HCT116 (cell line): ENCODE measurements around the gene MCAM.

Experiments used
- POLR2A ChIP-seq: IDR thresholded peaks from 2 replicates; pipeline ENCODE4 v1.7.0; 2011; ENCODE audit warnings: borderline replicate concordance; ENCODE audit not compliant: insufficient read depth, insufficient read length; ENCODE audit errors: extremely low read depth
- SIN3A ChIP-seq: IDR thresholded peaks from 2 replicates; pipeline ENCODE4 v1.6.1; 2012; ENCODE audit warnings: low read depth
- TCF7L2 ChIP-seq: IDR thresholded peaks from 2 replicates; pipeline ENCODE4 v1.7.0; 2011; ENCODE audit warnings: borderline replicate concordance, inconsistent platforms; ENCODE audit not compliant: insufficient read depth, insufficient read length; ENCODE audit errors: extremely low read depth
- YY1 ChIP-seq: IDR thresholded peaks from 2 replicates; pipeline ENCODE4 v1.6.1; 2011; ENCODE audit warnings: low read length, low read depth, moderate library complexity, mild to moderate bottlenecking; ENCODE audit not compliant: insufficient replicate concordance; ENCODE audit errors: extremely low read depth
- TF ChIP-seq, protein P1 (sequence below): IDR thresholded peaks from 2 replicates; pipeline ENCODE4 v1.6.1; 2012; ENCODE audit warnings: low read depth
- TF ChIP-seq, protein P2 (sequence below), 3 experiments: fragments of 200-600 bp in 1 of 3; sonication (generic) in 1 of 3; IDR thresholded peaks in 2 of 3; conservative IDR thresholded peaks in 1 of 3; 2 replicates each; pipeline ENCODE4 v1.5.1; 2012 to 2017; ENCODE audit warnings: low read depth in 2 of 3, low read length in 2 of 3, antibody characterized with exemption in 1 of 3, borderline replicate concordance in 1 of 3, control low read depth in 1 of 3, mild to moderate bottlenecking in 1 of 3, mixed read lengths in 1 of 3, mixed run types in 1 of 3, moderate library complexity in 1 of 3; ENCODE audit not compliant: insufficient read depth in 1 of 3

DNA sequence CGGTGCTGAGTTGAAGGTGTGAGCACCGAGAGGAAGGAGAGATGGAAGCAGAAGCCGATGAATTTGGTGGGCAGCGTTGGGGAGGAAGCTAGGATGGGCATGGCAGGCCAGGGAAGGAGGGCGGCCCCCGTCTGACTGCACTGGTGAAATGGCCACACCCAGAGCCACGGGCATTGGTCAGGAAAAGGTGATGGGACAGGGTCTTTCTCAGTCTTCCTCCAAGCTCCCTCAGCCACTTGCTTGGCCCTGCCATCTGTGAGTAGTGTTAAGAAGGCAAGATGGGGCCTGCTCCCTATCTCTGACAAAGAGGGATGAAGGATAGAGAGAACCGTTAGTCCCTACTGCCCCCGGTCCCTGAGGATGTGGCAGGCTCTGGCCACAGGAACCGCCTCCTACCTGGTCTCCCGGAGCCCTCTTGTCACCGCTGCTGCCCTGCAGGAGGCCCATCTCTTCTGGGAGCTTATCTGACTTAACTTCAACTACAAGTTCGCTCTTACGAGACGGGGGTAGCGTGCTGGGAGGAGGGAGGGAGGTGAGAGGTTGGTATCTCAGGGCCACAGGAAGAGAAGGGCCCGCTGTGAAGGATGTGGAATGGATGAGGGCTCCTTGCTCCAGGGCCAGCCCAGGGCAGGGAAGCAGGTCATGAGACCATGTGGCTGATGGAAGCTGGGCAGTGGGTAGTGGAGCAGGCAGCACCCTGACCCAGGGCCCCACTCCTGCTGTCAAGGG is 6.8 kb downstream of the MCAM start:
- TF ChIP-seq TCF7L2 (no peak), SIN3A (no peak), POLR2A (no peak), YY1 (no peak)
- TF ChIP-seq, protein P1, sequence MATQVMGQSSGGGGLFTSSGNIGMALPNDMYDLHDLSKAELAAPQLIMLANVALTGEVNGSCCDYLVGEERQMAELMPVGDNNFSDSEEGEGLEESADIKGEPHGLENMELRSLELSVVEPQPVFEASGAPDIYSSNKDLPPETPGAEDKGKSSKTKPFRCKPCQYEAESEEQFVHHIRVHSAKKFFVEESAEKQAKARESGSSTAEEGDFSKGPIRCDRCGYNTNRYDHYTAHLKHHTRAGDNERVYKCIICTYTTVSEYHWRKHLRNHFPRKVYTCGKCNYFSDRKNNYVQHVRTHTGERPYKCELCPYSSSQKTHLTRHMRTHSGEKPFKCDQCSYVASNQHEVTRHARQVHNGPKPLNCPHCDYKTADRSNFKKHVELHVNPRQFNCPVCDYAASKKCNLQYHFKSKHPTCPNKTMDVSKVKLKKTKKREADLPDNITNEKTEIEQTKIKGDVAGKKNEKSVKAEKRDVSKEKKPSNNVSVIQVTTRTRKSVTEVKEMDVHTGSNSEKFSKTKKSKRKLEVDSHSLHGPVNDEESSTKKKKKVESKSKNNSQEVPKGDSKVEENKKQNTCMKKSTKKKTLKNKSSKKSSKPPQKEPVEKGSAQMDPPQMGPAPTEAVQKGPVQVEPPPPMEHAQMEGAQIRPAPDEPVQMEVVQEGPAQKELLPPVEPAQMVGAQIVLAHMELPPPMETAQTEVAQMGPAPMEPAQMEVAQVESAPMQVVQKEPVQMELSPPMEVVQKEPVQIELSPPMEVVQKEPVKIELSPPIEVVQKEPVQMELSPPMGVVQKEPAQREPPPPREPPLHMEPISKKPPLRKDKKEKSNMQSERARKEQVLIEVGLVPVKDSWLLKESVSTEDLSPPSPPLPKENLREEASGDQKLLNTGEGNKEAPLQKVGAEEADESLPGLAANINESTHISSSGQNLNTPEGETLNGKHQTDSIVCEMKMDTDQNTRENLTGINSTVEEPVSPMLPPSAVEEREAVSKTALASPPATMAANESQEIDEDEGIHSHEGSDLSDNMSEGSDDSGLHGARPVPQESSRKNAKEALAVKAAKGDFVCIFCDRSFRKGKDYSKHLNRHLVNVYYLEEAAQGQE, result no peak
- TF ChIP-seq, protein P2, sequence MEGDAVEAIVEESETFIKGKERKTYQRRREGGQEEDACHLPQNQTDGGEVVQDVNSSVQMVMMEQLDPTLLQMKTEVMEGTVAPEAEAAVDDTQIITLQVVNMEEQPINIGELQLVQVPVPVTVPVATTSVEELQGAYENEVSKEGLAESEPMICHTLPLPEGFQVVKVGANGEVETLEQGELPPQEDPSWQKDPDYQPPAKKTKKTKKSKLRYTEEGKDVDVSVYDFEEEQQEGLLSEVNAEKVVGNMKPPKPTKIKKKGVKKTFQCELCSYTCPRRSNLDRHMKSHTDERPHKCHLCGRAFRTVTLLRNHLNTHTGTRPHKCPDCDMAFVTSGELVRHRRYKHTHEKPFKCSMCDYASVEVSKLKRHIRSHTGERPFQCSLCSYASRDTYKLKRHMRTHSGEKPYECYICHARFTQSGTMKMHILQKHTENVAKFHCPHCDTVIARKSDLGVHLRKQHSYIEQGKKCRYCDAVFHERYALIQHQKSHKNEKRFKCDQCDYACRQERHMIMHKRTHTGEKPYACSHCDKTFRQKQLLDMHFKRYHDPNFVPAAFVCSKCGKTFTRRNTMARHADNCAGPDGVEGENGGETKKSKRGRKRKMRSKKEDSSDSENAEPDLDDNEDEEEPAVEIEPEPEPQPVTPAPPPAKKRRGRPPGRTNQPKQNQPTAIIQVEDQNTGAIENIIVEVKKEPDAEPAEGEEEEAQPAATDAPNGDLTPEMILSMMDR (IDR thresholded peaks at IDR 0.05 in 2 of 3, conservative IDR thresholded peaks at IDR 0.05 in 1 of 3; ENCODE audit: borderline replicate concordance in 1 of 3, insufficient read depth in 1 of 3, low read depth in 2 of 3, low read length in 2 of 3), result no peak
